K562 (cell line): Measurements from ENCODE around the gene E2F3. TPM values are rescaled to one million over a fixed set of nuclear protein-coding genes. Genes with fewer than 3 reads are reported as not detected.

ENCODE experiments used
- ATAC-seq: fragments of 200-7000 bp; cut with Tn5 transposase; 3 replicates; pipeline ENCODE4 v1.9.1; 2020; ENCODE audit warnings: moderate library complexity
- BruUV-seq: library from RNA; stranded (reverse); fragments of 400-500 nt; replicated peaks from 2 replicates; lab custom pipeline; 2021; lab: Mats Ljungman, UMichigan
- CTCF ChIA-PET: fragments of 300-600 bp; formaldehyde crosslinking; extraction: SDS; loops from one replicate; lab custom pipeline; 2021; ENCODE audit warnings: low intra/inter-chr PET ratio; lab: Yijun Ruan, JAX
- POLR2A ChIA-PET: fragments of 300-600, 350-650 bp; sonication (Branson Sonifier 250); formaldehyde crosslinking; extraction: SDS; loops from one replicate; lab custom pipeline; 2021; ENCODE audit warnings: antibody characterized with exemption, inconsistent platforms; lab: Yijun Ruan, JAX
- DNase-seq, 4 experiments: peaks; one replicate each; pipeline versions ENCODE4 v3.0.0 to v3.0.0-alpha.2; 2011 to 2018; ENCODE audit warnings: low spot score in 3 of 4, mixed read lengths in 3 of 4; ENCODE audit errors: extremely low read depth in 1 of 4
- FAIRE-seq: peaks from 2 replicates; lab custom pipeline; 2011; peaks lifted over from hg19 to GRCh38; lab: Jason Lieb, UNC
- H2AFZ ChIP-seq: 2 replicates; pipeline ENCODE4 v1.6.0; 2011; ENCODE audit warnings: low read depth, low read length, control low read depth, inconsistent platforms
- H3K27ac ChIP-seq: fragments of 200-600 bp; 3 replicates; pipeline ENCODE4 v1.8.0; 2011; ENCODE audit warnings: low read depth, mild to moderate bottlenecking, control low read depth, inconsistent platforms, low read length, moderate library complexity, mixed read lengths; ENCODE audit errors: extremely low read depth
- H3K27me3 ChIP-seq, 2 experiments: fragments of 300-600 bp in 1 of 2; 2 replicates in 1 of 2; 3 replicates in 1 of 2; pipeline versions ENCODE4 v1.6.0 to v1.8.0; 2011; ENCODE audit warnings: inconsistent platforms in 2 of 2, low read length in 2 of 2, mild to moderate bottlenecking in 1 of 2, mixed read lengths in 1 of 2, moderate library complexity in 1 of 2; ENCODE audit not compliant: control insufficient read depth in 2 of 2, insufficient read depth in 2 of 2
- H3K36me3 ChIP-seq: fragments of 300-600 bp; 3 replicates; pipeline ENCODE4 v1.8.0; 2011; ENCODE audit warnings: mild to moderate bottlenecking, low read length, inconsistent platforms; ENCODE audit not compliant: control insufficient read depth, insufficient read depth
- H3K4me1 ChIP-seq, 2 experiments: fragments of 200-600 bp in 1 of 2; replicated peaks in 1 of 2; 2 replicates in 1 of 2; 3 replicates in 1 of 2; pipeline versions ENCODE4 v1.5.1 to v1.8.0; 2011; ENCODE audit warnings: inconsistent platforms in 2 of 2, low read length in 2 of 2, mild to moderate bottlenecking in 1 of 2, mixed read lengths in 1 of 2, moderate library complexity in 1 of 2; ENCODE audit not compliant: control insufficient read depth in 2 of 2, insufficient read depth in 2 of 2
- H3K4me2 ChIP-seq: 2 replicates; pipeline ENCODE4 v1.6.1; 2011; ENCODE audit warnings: low read length, control low read depth, inconsistent platforms, mixed read lengths; ENCODE audit not compliant: insufficient read depth
- H3K4me3 ChIP-seq: fragments of 200-600 bp; sonication (generic), shearing (Covaris generic); 2 replicates; pipeline ENCODE4 v1.5.1; 2016; ENCODE audit warnings: control low read depth, inconsistent platforms
- H3K79me2 ChIP-seq: fragments of 200-600 bp; 3 replicates; pipeline ENCODE4 v1.8.0; 2011; ENCODE audit warnings: low read length, inconsistent platforms; ENCODE audit not compliant: control insufficient read depth, insufficient read depth
- H3K9ac ChIP-seq, 2 experiments: 2 replicates each; pipeline versions ENCODE4 v1.6.0 to v1.6.1; 2011; ENCODE audit warnings: low read depth in 2 of 2, low read length in 2 of 2, control low read depth in 1 of 2, inconsistent platforms in 1 of 2, mild to moderate bottlenecking in 1 of 2, mixed read lengths in 1 of 2; ENCODE audit not compliant: insufficient read depth in 1 of 2
- H3K9me1 ChIP-seq: one replicate; pipeline ENCODE4 v1.6.0; 2011; ENCODE audit warnings: inconsistent platforms, mild to moderate bottlenecking, low read length, moderate library complexity; ENCODE audit not compliant: control insufficient read depth, insufficient read depth
- H3K9me3 ChIP-seq: replicated peaks from 2 replicates; pipeline ENCODE4 v1.5.1; 2011; ENCODE audit warnings: low read depth, low read length, inconsistent platforms; ENCODE audit not compliant: control insufficient read depth, insufficient read depth
- H4K20me1 ChIP-seq: replicated peaks from 2 replicates; pipeline ENCODE4 v1.6.1; 2011; ENCODE audit warnings: low read length, inconsistent platforms, mixed read lengths; ENCODE audit not compliant: control insufficient read depth, insufficient read depth
- ARHGAP35 ChIP-seq: fragments of 450-650 bp; IDR thresholded peaks from 2 replicates; pipeline ENCODE4 v1.6.1; 2018; ENCODE audit not compliant: partially characterized antibody
- ARNT ChIP-seq, 2 experiments: fragments of 450-650 bp; IDR thresholded peaks; 2 replicates each; pipeline ENCODE4 v1.6.1; 2016; ENCODE audit warnings: mild to moderate bottlenecking in 1 of 2
- FUS ChIP-seq: fragments of 200-400 bp; formaldehyde crosslinking; optimal IDR thresholded peaks from 2 replicates; pipeline ENCODE3; 2017; ENCODE audit warnings: low read depth, low read length
- KLF13 ChIP-seq: fragments of 450-650 bp; IDR thresholded peaks from 2 replicates; pipeline ENCODE4 v1.6.1; 2016; ENCODE audit warnings: missing genetic modification characterization, low read depth, mild to moderate bottlenecking, missing compliant biosample characterization, moderate library complexity, borderline replicate concordance
- MTA1 ChIP-seq: fragments of 450-650 bp; IDR thresholded peaks from 2 replicates; pipeline ENCODE4 v1.6.1; 2017; ENCODE audit warnings: borderline replicate concordance
- NR2C2 ChIP-seq, 2 experiments: fragments of 200-800 bp in 1 of 2; sonication (Bioruptor generic) in 1 of 2; sonication (generic) in 1 of 2; formaldehyde crosslinking in 1 of 2; IDR thresholded peaks; 2 replicates each; pipeline versions ENCODE4 v1.6.1 to v1.8.0; 2016 to 2022; ENCODE audit warnings: mild to moderate bottlenecking in 1 of 2, missing compliant biosample characterization in 1 of 2, missing genetic modification characterization in 1 of 2, missing genetic modification reagents in 1 of 2
- PPARD ChIP-seq: fragments of 250-450 bp; sonication (Bioruptor Pico); IDR thresholded peaks from 2 replicates; pipeline ENCODE4 v1.8.0; 2022; ENCODE audit warnings: inconsistent platforms, mild to moderate bottlenecking, moderate library complexity
- USF1 ChIP-seq: sonication (generic); formaldehyde crosslinking; IDR thresholded peaks from 2 replicates; pipeline ENCODE4 v1.9.0; 2022; ENCODE audit warnings: mild to moderate bottlenecking, missing genetic modification reagents
- ZEB2 ChIP-seq: fragments of 450-650 bp; IDR thresholded peaks from 2 replicates; pipeline ENCODE4 v1.6.1; 2016
- ZKSCAN3 ChIP-seq: fragments of 250-450 bp; sonication (Bioruptor Pico); IDR thresholded peaks from 2 replicates; pipeline ENCODE4 v1.4.0; 2020
- ZNF77 ChIP-seq: fragments of 250-450 bp; sonication (Bioruptor Pico); IDR thresholded peaks from 2 replicates; pipeline ENCODE4 v1.5.0; 2020
- WGBS: fragments of 100-300 bp; shearing (Covaris generic); methylation state at CpG from one replicate; pipeline ENCODE4 v1.1.6; 2016; ENCODE audit warnings: low coverage, mixed read lengths; ENCODE audit not compliant: insufficient coverage; ENCODE audit errors: missing lambda C conversion rate; 5-methylcytosine and 5-hydroxymethylcytosine counted together
- in situ Hi-C: fragments of 300-500 bp; cut with MboI; formaldehyde crosslinking; loops from 4 replicates; pipeline ENCODE4 v1.15.0; 2018; ENCODE audit warnings: inconsistent platforms, mixed read lengths
- intact Hi-C: fragments of 100-400 bp; cut with micrococcal nuclease; formaldehyde crosslinking; loops from 2 replicates; pipeline ENCODE4 v1.14.2; 2022
- polyA plus RNA-seq, 8 experiments: library from polyadenylated mRNA; depleted of rRNA in 4 of 8; stranded (reverse) in 5 of 8; unstranded in 3 of 8; fragments of >200 nt; fragmentation: Nextera tagmentation in 2 of 8; fragmentation: Illumina TruSeq in 1 of 8; extraction: Ambion mirVana in 2 of 8; extraction: Trizol in 1 of 8; gene quantifications; 2 replicates each; pipeline versions ENCODE4 v1.2.1 to v1.2.3, GENCODE V29; 2011 to 2014; ENCODE audit warnings: inconsistent platforms in 1 of 8, missing spikeins in 1 of 8
- total RNA-seq, 7 experiments: library from RNA; depleted of rRNA in 6 of 7; stranded (reverse); fragments of >200 nt in 6 of 7; fragmentation: Illumina TruSeq in 2 of 7; extraction: Trizol in 2 of 7; gene quantifications; 2 replicates each; pipeline versions ENCODE4 v1.2.1 to v1.2.3, GENCODE V29; 2011 to 2021; ENCODE audit warnings: low replicate concordance in 1 of 7
- TF ChIP-seq, protein P1 (sequence below): fragments of 450-650 bp; IDR thresholded peaks from 2 replicates; pipeline ENCODE4 v1.6.1; 2016; ENCODE audit warnings: mild to moderate bottlenecking

Gene E2F3
- total and polyA plus RNA-seq, 9 of the 15 experiments (the other 6 are each of a cell fraction or from before 2014, with no cell fraction given): 11.1 to 44.7 (median 27.2) TPM

GRCh38 chr6:20541382-20541781 lies 139.7 kb downstream of the E2F3 start:
- no peak overlapping the region for H3K4me3 ChIP-seq
- H3K79me2 ChIP-seq: peaks cover 63% of the 10 kb centered on the region
- peaks cover 73% of the 10 kb centered on the region for H3K36me3 ChIP-seq
- no peak overlapping the region for H3K27ac ChIP-seq
- ATAC-seq (no peak), FAIRE-seq (no peak), DNase-seq (no peak)
- H4K20me1 ChIP-seq: 0 out of 2 replicates have a peak, but pooled peaks cover 4% of the 10 kb centered on the region
- H3K9me3 ChIP-seq: peaks cover 2% of the 10 kb centered on the region; the same call in 1 of the 2 replicates
- POLR2A ChIA-PET: interaction anchor here (0.6 kb wide), 1 partner anchor 45 kb away, joined by 3 read pairs; no protein-coding TSS in a partner anchor
- no peaks in the 10 kb centered on the region for H3K9me1 ChIP-seq
- no TSS peak for BruUV-seq
- no peak overlapping the region for H2AFZ ChIP-seq
- no peak overlapping the region for H3K4me2 ChIP-seq
- CTCF ChIA-PET: no interaction called here
- in situ Hi-C loops (no loop called here), intact Hi-C loops (no loop called here)
- TF ChIP-seq PPARD (no peak), MTA1 (no peak), FUS (no peak), ZEB2 (no peak)
- H3K4me1 ChIP-seq: peaks cover 0 to 5% of the 10 kb centered on the region in 2 experiments; a peak in 1 of 5 replicates
- H3K9ac ChIP-seq: no peak overlapping the region
- 92% methylated on average over 6 of the region's 6 CpGs for WGBS
- H3K27me3 ChIP-seq: no peaks in the 10 kb centered on the region

DNA sequence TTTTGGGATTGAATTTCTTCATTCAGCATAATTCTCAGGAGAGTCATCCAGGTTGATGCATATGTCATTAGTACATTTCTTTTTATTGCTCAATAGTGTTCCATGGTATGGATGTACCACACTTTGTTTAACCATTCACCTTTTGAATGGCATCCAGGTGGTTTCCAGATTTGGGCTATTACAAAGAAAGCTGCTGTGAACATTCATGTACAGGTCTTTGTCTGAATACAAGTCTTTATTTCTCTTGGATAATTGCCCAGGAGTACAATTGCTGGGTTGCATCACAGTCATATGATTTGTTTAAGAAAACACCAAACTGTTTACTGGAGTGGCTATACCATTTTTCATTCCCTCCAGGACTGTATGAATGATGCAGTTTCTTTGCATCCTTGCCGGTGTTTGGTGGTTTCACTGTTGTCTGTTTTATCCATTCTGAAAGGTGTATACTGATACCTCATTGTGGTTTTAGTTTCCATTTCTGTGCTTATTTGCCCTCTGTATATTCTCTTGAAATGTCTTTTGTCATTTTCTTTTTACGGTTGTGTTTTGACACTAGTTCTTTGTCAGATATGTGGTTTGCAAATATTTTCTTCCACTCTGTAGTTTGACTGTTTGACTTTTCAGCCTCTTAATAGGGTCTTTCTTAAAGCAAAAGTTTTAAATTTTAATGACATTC lies 141.4 kb downstream of the E2F3 start:
- H2AFZ ChIP-seq: no peak overlapping the region
- H3K27me3 ChIP-seq: no peaks in the 10 kb centered on the region
- H3K9me3 ChIP-seq: peaks cover 2% of the 10 kb centered on the region; the same call in 1 of the 2 replicates
- ChIA-PET CTCF (no interaction called here), POLR2A (no interaction called here)
- H3K79me2 ChIP-seq: peaks cover 52% of the 10 kb centered on the region
- ATAC-seq (no peak), FAIRE-seq (no peak), DNase-seq (no peak)
- BruUV-seq: no TSS peak
- H3K27ac ChIP-seq: no peak overlapping the region
- peaks cover 0 to 3% of the 10 kb centered on the region in 2 experiments; a peak in 1 of 5 replicates for H3K4me1 ChIP-seq
- H4K20me1 ChIP-seq: 0 out of 2 replicates have a peak, but pooled peaks cover 4% of the 10 kb centered on the region
- H3K4me3 ChIP-seq: no peak overlapping the region
- no peak overlapping the region for H3K9ac ChIP-seq
- 93% methylated on average over 2 of the region's 2 CpGs for WGBS
- no peak overlapping the region for H3K4me2 ChIP-seq
- intact Hi-C loops: no loop called here
- no peaks in the 10 kb centered on the region for H3K9me1 ChIP-seq
- H3K36me3 ChIP-seq: peaks cover 75% of the 10 kb centered on the region
- in situ Hi-C loops: no loop called here
- TF ChIP-seq ZNF77: no peak
- no peak for TF ChIP-seq ZKSCAN3
- TF ChIP-seq, protein P1, sequence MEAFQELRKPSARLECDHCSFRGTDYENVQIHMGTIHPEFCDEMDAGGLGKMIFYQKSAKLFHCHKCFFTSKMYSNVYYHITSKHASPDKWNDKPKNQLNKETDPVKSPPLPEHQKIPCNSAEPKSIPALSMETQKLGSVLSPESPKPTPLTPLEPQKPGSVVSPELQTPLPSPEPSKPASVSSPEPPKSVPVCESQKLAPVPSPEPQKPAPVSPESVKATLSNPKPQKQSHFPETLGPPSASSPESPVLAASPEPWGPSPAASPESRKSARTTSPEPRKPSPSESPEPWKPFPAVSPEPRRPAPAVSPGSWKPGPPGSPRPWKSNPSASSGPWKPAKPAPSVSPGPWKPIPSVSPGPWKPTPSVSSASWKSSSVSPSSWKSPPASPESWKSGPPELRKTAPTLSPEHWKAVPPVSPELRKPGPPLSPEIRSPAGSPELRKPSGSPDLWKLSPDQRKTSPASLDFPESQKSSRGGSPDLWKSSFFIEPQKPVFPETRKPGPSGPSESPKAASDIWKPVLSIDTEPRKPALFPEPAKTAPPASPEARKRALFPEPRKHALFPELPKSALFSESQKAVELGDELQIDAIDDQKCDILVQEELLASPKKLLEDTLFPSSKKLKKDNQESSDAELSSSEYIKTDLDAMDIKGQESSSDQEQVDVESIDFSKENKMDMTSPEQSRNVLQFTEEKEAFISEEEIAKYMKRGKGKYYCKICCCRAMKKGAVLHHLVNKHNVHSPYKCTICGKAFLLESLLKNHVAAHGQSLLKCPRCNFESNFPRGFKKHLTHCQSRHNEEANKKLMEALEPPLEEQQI: no peak
- TF ChIP-seq NR2C2 (CRISPR knock-in tag; IDR thresholded peaks at IDR 0.05): no peak
- TF ChIP-seq NR2C2 (tag; IDR thresholded peaks at IDR 0.05): no peak
- no peak for TF ChIP-seq ARHGAP35
- no peak for TF ChIP-seq KLF13 (tag)
- TF ChIP-seq ARNT (IDR thresholded peaks at IDR 0.05): no peak
- TF ChIP-seq USF1: no peak
